NOMO-1 treated with DMSO at 0.1 percent for 48 hours (cell line): ENCODE results near the gene PPP1CC.
"Not testable (repeated sequence)": the region's sequence is repeated elsewhere in the genome, so short reads cannot be mapped to it uniquely, and the experiment has no call there.

ENCODE experiments used
- DNase-seq: peaks from one replicate; lab custom pipeline; 2025; ENCODE audit not compliant: unreplicated experiment; lab: John Stamatoyannopoulos, UW

Gene PPP1CC

GRCh38 chr12:110742718-110743570 lies at the start of gene PPP1CC:
Gene PPP1CC (minus strand): TSS chr12:110742891. CDS start chr12:110742707, 184 bp downstream.
- DNase-seq, result peak; percentile 96

GRCh38 chr12:110791589-110791988 lies 48.9 kb upstream of the PPP1CC start:
- no peak for DNase-seq

GRCh38 chr12:110790301-110790700 lies 47.6 kb upstream of the PPP1CC start:
- DNase-seq, result no peak

- no peak for DNase-seq
These were observed 43.3 kb upstream of the PPP1CC start for GRCh38 chr12:110786012-110786411.

GRCh38 chr12:110785240-110785639 lies 42.5 kb upstream of the PPP1CC start:
- DNase-seq, result no peak

GRCh38 chr12:110782922-110783321 lies 40.2 kb upstream of the PPP1CC start:
- no peak for DNase-seq

- DNase-seq, result no peak
These were observed 39.4 kb upstream of the PPP1CC start for GRCh38 chr12:110782094-110782493.

GRCh38 chr12:110780448-110780847 lies 37.8 kb upstream of the PPP1CC start:
- no peak for DNase-seq

GRCh38 chr12:110778833-110779577 lies 36.3 kb upstream of the PPP1CC start:
- DNase-seq, result peak; percentile 58

GRCh38 chr12:110776410-110776809 lies 33.7 kb upstream of the PPP1CC start:
- DNase-seq, result no peak

- no peak for DNase-seq
These were observed 33.3 kb upstream of the PPP1CC start for GRCh38 chr12:110775997-110776396.

- no peak for DNase-seq
These were observed 32.1 kb upstream of the PPP1CC start for GRCh38 chr12:110774824-110775223.

GRCh38 chr12:110768960-110769359 lies 26.3 kb upstream of the PPP1CC start:
- no peak for DNase-seq

GRCh38 chr12:110767863-110768262 lies 25.2 kb upstream of the PPP1CC start:
- no peak for DNase-seq

GRCh38 chr12:110766311-110767154 lies 23.8 kb upstream of the PPP1CC start:
- DNase-seq, result peak; percentile 66

- DNase-seq, result not testable (repeated sequence)
These were observed 22.9 kb upstream of the PPP1CC start for GRCh38 chr12:110765572-110765971.

- DNase-seq, result no peak
These were observed 22.4 kb upstream of the PPP1CC start for GRCh38 chr12:110765111-110765510.

GRCh38 chr12:110763583-110763982 lies 20.9 kb upstream of the PPP1CC start:
- no peak for DNase-seq

GRCh38 chr12:110762891-110763290 lies 20.2 kb upstream of the PPP1CC start:
- DNase-seq, result no peak

- DNase-seq, result peak; percentile 58
These were observed 17.5 kb upstream of the PPP1CC start for GRCh38 chr12:110760204-110760609.

GRCh38 chr12:110758922-110759321 lies 16.2 kb upstream of the PPP1CC start:
- no peak for DNase-seq
